Thyroid gland (tissue), 4 donors: ENCODE results near the gene ARL15.

Experiments used
- CTCF ChIP-seq, 6 experiments: fragments of 200-600 bp in 3 of 6; fragments of 450-650 bp in 3 of 6; sonication (generic) in 3 of 6; IDR thresholded peaks; one replicate each; pipeline ENCODE4 v1.5.1; 2016 to 2019; ENCODE audit warnings: antibody characterized with exemption in 6 of 6, mild to moderate bottlenecking in 2 of 6, inconsistent platforms in 1 of 6, moderate library complexity in 1 of 6
- POLR2A ChIP-seq, 2 donors: fragments of 450-650 bp; IDR thresholded peaks; one replicate each; pipeline ENCODE4 v1.6.1; 2017; ENCODE audit warnings: antibody characterized with exemption in 2 of 2, mild to moderate bottlenecking in 2 of 2, moderate library complexity in 1 of 2

GRCh38 chr5:54113060-54113459 is 197.3 kb downstream of the ARL15 start:
- TF ChIP-seq CTCF (IDR thresholded peaks at IDR 0.05) (no peak), POLR2A (IDR thresholded peaks at IDR 0.05) (no peak)
